GM18526 (cell line): Measurements from ENCODE around the gene NT5C1A.

Source experiments
- POLR2A ChIP-seq: IDR thresholded peaks from 3 replicates; pipeline ENCODE4 v1.6.1; 2011; ENCODE audit not compliant: insufficient read length; ENCODE audit errors: extremely low read depth

Gene NT5C1A

GRCh38 chr1:39657402-39657801 is 14.5 kb downstream of the NT5C1A start:
- TF ChIP-seq POLR2A: no peak

DNA sequence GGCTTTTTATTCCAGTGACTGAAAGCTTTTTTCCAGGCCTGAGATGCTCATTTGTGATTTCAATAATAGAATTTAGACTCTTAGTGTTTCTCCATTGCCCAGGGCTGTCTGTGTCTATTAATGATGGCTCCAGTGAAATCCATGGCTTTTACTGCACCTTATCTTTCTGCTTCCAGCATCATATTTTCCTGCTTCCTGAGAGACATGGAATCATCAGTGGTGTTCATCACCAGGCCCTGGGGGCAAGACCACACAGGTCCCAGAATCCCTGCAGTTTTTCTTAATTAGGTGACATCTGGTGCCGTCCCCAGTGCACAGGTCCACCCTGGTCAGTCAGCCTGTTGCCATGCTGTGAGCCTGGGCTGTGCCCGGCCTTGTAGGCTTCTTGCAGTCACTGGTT is 15.5 kb downstream of the NT5C1A start:
- TF ChIP-seq POLR2A: no peak

DNA sequence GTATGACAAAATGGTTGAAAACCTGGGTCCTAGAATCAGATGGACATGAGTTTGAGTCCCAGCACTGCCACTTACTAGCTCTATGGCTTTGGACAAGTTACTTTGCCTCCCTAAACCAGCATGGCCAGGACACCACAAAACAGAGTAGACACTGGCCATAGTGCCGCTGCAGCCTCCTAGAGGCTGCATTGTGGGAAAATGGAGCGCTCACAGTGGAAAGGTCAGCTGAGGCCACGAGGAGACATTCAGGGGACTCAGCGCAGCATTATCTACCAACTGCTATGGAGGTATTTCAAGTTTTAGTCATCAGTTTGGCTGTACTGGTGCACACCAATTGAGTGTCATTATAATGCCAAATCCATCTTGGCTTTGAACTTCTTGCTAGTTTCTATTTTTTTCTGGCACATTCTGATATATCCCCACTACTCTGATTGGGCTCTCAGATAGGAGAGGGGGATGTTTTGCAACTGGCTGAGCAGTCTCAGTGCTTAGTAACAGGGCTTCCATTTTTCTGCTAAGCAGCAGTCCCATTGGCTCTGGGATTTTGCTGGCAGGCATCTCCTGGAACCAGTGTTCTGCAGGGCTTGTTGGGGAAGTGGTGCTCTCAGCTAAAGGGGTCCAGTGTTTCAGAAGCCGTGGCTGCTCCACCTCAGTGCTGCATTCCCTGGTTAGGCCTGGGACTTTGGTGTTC is 16.2 kb downstream of the NT5C1A start:
- no peak for TF ChIP-seq POLR2A

DNA sequence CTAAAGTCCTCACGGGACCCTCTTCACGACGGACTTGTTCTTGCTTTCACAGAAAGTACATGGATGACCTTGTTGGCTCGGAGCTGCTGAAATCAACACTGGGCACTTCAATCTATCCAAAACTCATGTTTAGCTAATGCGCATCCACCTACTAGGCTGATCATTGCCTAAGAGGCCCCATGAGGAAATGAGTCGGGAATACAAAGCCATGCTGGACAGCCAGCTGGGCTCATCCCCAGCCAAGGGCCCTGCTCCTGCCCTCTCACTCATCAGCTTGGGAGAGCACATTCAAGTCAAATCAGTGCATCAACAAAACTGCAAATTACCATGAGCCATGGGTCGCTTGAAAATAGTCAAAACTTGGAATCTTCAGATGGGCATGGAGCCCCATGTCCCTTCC is 17.6 kb downstream of the NT5C1A start:
- no peak for TF ChIP-seq POLR2A

DNA sequence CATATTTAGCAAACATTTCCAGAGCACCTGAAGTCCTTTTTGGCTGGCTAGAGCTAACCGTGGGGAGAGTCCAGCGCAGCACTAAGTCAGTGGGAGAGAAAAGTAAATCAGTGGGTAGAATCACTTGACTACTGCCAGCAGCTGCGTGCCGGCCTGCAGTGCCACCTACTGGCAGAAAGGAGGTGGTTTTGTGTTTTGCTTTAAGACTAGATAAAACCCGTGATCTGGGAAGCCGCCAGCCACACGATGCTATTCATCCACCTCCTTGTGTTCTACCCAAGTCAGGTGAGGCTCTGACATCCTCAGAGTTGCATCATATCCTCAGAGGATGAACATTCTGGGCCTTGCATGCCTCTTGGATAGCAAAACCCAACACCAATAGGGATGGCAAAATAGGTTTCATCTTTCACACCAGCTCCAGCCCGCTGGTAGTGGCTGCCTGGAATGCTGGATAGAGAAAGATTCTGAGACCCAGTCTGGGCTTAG is 18.3 kb downstream of the NT5C1A start:
- TF ChIP-seq POLR2A: no peak

- no peak for TF ChIP-seq POLR2A
Measured at GRCh38 chr1:39652554-39652953, 19.4 kb downstream of the NT5C1A start.

- TF ChIP-seq POLR2A: no peak
Measured at GRCh38 chr1:39652105-39652504, 19.8 kb downstream of the NT5C1A start.

DNA sequence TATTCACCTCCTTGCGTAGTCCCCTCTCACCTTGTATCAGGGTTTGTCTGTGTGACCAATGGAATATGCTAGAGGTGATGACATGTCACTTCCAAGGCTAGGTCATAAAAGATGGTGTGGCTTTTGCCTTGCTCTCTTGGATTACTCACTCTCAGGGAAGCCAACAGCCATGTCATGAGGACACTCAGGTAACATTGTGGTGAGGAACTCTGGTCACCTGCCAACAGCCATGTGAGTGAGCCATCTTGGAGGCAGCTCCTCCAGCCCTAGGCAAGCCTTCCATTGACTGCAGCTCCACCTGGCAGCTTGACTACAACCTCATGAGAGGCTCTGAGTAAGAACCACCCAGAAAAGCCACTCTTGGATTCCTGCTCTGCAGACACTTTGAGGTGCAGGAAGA is 21.5 kb downstream of the NT5C1A start:
- TF ChIP-seq POLR2A: no peak

DNA sequence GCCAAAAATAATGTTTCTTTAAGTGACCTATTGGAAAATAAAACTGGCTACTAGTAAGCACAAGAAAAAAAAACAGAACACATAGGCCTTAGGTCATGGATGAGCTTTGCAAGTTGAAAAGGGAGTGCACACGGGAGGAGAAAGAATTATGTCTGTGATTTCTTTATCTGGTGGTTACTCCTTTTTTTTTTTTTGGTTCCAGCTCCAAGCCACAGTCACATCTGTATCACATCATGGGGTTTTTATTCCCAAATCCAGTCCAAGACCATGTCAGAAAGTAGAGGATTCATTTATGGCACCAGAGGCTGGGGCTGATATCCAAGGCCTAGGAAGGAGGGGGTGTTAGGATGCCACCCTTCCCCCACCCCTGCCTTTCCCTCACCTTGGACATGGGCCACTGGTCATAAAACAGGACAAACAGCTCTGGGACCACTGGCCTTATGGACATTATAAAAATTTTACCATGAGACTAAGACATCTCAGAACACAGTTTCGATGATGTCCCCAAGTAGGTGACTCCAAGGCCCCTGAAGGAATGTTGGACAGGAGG is 22.2 kb downstream of the NT5C1A start:
- no peak for TF ChIP-seq POLR2A

DNA sequence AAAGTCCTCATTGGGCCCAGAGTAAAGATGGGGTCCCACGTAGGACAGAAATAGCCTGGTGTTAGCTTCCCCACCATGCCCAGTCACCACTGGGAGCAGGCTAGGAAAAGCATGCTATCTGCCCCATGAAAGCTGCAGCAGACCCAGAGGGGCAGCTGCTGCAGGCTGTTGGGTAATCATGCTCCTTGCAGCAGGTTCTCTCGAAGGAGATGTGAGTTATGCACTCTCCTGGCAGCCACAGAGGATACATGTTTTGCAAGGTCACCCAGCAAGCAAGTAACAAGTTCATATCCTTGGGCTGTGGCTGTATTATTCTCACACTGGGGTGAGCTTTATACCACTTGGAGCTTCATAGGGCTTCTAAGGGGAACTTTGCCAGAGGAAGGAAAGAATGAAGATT is 23.4 kb downstream of the NT5C1A start:
- TF ChIP-seq POLR2A: no peak

DNA sequence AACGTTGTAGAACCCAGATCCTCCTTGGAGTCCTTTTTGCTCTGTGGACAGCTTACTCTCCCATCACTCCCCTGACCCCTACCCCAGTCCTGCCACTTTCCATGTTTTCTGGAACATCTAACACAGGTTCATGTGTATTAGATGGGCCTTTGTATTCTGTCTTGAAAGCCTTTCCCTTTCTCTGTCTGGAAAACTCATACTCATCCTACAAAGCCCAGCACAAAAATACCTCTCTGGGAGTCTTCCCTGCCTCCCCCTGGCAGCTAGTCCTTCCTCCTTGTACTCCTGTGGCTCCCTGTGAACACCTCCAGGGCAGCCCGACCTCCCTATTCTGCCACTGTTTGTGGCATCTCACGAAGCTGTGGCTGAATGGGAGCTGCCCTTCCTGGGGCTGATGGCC is 24.7 kb downstream of the NT5C1A start:
- TF ChIP-seq POLR2A: no peak

DNA sequence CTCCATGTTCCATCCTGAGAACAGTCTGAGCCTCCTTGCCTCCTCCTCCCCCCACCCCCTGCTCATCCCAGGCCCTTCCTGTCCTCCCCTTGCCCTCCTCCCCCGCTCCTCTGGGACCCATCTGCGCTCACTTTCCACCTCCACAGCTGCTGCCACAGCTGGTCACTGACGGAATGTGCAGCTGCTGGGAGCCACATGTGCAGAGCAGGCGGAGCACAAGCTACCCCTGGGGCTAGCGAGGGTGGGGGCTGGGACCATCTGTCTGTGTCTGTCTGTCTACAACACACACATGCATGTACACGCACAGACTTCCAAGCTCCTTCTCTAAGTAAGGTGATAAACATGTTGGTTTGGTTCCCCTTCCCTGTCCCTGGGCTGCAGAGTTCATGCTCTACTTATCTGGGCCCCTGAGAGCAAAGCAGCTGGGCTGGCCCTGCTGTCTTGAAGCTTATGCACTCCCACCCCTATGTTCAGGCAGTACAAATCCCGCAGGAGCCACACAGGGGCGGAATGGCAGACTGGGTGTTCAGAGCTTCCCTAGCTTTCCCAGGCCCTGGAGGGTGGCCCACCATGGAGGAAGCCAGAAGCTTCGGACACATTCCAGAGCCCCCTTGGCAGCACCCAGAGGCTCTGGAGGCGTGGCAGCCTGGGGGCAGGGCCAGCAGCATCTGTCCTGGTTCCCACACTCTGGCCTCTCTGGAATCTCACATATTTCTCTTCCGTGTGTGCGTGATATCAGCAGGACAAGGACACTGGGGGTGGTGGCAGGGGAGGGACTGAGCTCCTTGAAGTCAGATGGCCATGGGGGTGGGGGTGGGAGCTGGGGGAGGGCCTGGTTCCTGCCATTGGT is 25.4 kb downstream of the NT5C1A start:
- no peak for TF ChIP-seq POLR2A

- no peak for TF ChIP-seq POLR2A
Measured at GRCh38 chr1:39645411-39646043, 26.4 kb downstream of the NT5C1A start.

GRCh38 chr1:39643705-39644104 is 28.2 kb downstream of the NT5C1A start:
- no peak for TF ChIP-seq POLR2A

DNA sequence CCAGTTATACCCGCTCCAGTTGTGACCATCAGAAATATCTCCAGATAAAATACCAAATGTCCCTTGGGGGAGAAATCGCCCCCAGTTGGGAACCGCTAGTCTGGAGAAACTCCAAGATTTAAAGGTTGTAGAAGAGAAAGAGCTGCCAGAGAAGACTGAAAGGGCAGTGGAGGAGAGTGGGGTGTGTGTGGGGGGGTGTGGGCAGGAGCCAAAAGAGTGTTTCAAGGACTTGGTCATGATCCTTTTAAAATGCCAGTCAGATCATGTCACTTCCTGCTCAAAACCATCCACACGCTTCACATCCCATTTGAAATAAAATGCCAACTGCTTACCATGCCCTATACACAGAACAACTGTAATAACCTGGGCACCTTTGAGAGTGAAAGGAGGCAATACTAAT is 29.1 kb downstream of the NT5C1A start:
- TF ChIP-seq POLR2A: no peak

DNA sequence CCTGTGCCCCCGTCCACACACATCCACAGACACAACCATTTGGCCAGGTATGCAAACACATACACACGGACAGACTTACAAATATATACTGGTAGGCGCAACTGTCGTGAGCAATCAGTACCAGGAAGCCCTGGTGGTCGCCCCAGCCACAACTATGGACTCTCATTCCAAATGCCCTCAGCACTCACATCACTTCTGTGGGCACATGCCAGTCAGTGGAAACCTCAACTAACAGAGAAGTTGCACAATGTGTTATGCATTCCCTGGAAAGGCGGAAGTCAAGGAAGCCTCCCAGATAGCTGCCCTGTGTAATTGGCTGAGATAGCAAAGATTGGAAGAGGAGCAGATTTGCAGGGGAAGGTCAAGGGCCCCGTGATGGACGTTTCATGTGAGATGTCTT is 31.0 kb downstream of the NT5C1A start:
- no peak for TF ChIP-seq POLR2A
